Karpas-422 (cell line): ENCODE measurements around the gene PTTG1IP. TPM values are rescaled to one million over a fixed set of nuclear protein-coding genes. Genes with fewer than 3 reads are reported as not detected.

ENCODE experiments used
- DNase-seq: peaks from one replicate; pipeline ENCODE4 v3.0.0-alpha.2; 2015
- H2AFZ ChIP-seq: fragments of 200-600 bp; sonication (generic); 2 replicates; pipeline ENCODE4 v1.6.1; 2014; ENCODE audit warnings: antibody characterized with exemption, low read length, mixed read lengths
- H3K27ac ChIP-seq: fragments of 200-600 bp; sonication (generic); 2 replicates; pipeline ENCODE4 v1.5.1; 2014; ENCODE audit warnings: mild to moderate bottlenecking, low read length, moderate library complexity
- H3K27me3 ChIP-seq: fragments of 200-600 bp; sonication (generic); 2 replicates; pipeline ENCODE4 v1.6.1; 2014; ENCODE audit warnings: low read length, mixed read lengths
- H3K36me3 ChIP-seq: fragments of 200-600 bp; sonication (generic); 2 replicates; pipeline ENCODE4 v1.6.1; 2014; ENCODE audit warnings: low read length, mixed read lengths; ENCODE audit not compliant: insufficient read depth
- H3K4me1 ChIP-seq: fragments of 200-600 bp; sonication (generic); 2 replicates; pipeline ENCODE4 v1.6.1; 2014; ENCODE audit warnings: mild to moderate bottlenecking, low read length, mixed read lengths
- H3K4me2 ChIP-seq: fragments of 200-600 bp; sonication (generic); 2 replicates; pipeline ENCODE4 v1.6.1; 2014; ENCODE audit warnings: low read length, low read depth, mild to moderate bottlenecking; ENCODE audit not compliant: poor library complexity, severe bottlenecking
- H3K4me3 ChIP-seq: fragments of 200-600 bp; sonication (generic); 2 replicates; pipeline ENCODE4 v1.5.1; 2014; ENCODE audit warnings: mild to moderate bottlenecking, antibody characterized with exemption, low read length, mixed read lengths
- H3K79me2 ChIP-seq: fragments of 200-600 bp; sonication (generic); 2 replicates; pipeline ENCODE4 v1.6.1; 2014; ENCODE audit warnings: mild to moderate bottlenecking, low read length, mixed read lengths
- H3K9ac ChIP-seq: fragments of 200-600 bp; sonication (generic); 2 replicates; pipeline ENCODE4 v1.6.0; 2014; ENCODE audit warnings: low read length
- H3K9me2 ChIP-seq: fragments of 200-600 bp; sonication (generic), shearing (Covaris generic); replicated peaks from 2 replicates; pipeline ENCODE4 v1.6.0; 2014; ENCODE audit warnings: mild to moderate bottlenecking, low read length, moderate library complexity; ENCODE audit not compliant: insufficient read depth
- H3K9me3 ChIP-seq: fragments of 300-700, 200-600 bp; sonication (generic); 2 replicates; pipeline ENCODE4 v1.6.1; 2014; ENCODE audit warnings: low read length, mixed read lengths
- H4K20me1 ChIP-seq: fragments of 200-600 bp; sonication (generic); 2 replicates; pipeline ENCODE4 v1.6.1; 2014; ENCODE audit warnings: mild to moderate bottlenecking, antibody characterized with exemption, low read length, low read depth; ENCODE audit not compliant: insufficient read depth
- total RNA-seq: library from RNA; depleted of rRNA; stranded (reverse); fragments of >200 nt; shearing (Covaris generic); gene quantifications from 2 replicates; pipeline ENCODE4 v1.2.3, GENCODE V29; 2014; ENCODE audit warnings: low replicate concordance

The PTTG1IP gene
- total RNA-seq, 1 experiment from 2014 or later, result 44.7 TPM

DNA sequence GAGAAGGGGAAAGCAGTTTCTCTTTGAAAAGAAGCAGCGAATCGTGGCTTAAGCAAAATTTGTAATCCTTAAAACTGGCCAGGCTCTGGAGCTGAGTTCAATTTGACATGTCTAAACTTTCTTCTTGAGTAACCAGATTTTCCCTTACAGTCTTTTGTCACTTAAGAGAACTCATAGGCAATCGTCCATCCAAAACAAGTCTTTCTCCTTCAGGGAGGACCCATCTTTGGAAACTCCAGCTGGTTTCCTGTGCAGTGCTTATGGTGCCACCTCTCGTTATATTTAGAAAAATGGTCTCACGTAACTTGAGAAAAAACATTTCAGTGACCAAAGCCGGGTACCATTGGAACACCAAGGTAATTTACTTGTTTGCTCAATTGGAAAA lies 1.8 kb upstream of the PTTG1IP start:
- H3K4me1 ChIP-seq, result peaks cover 44% of the 10 kb centered on the region
- H3K27ac ChIP-seq, result no peak overlapping the region
- 0 out of 2 replicates have a peak overlapping the region, but pooled peaks have one; percentile 1 for H2AFZ ChIP-seq
- H3K9me3 ChIP-seq, result no peaks in the 10 kb centered on the region
- peak overlapping the region; percentile 93; the same call in 1 of the 2 replicates for H3K4me3 ChIP-seq
- peaks cover 28% of the 10 kb centered on the region for H4K20me1 ChIP-seq
- H3K36me3 ChIP-seq, result no peaks in the 10 kb centered on the region
- peaks cover 29% of the 10 kb centered on the region for H3K79me2 ChIP-seq
- no peaks in the 10 kb centered on the region for H3K27me3 ChIP-seq
- H3K9ac ChIP-seq, result peak overlapping the region; percentile 83
- peak; percentile 45 for DNase-seq
- no peaks in the 10 kb centered on the region for H3K9me2 ChIP-seq
- H3K4me2 ChIP-seq, result peak overlapping the region; percentile 100

DNA sequence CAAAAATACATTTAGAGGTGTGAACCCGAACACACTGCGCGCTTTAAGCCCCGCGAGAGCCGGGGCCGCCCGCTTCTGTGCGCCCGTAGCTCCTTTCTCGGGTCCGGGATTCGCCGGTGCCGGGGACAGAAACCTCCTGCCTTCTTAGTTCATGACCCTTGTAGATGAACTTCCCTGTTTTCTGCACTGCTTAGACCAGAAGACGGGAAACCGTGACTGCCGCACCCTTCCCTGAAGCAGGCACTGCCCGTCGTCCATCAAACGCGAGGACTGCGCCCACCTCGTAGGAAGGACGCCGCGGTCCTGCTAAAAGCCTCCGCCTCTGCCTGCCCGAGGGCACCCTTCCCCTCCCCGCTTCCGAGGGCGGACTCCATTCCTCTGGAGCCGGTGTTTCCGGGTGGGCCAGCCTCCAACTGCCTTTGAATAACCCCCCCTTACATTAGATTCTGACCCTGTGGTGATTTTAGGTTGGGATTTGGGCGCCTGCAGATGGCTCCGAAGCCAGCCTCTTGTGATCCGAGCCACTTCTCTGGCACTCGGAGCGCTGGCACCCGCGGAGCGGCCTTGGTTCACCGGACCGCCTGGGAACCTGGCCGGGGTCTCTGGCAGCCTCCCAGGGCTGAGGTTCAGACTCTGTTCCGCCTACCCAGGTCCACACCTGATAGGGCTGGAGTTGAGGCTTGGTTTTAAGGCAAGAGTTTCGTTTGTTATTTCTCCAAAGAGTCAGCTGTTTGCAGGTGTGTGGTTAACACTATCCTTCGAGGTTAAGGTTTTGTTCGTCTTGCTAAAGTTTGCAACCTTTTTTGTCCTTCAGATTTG lies 1.2 kb upstream of the PTTG1IP start:
- Histone ChIP-seq H3K4me2 (peak overlapping the region; percentile 100), H3K9me2 (no peaks in the 10 kb centered on the region), H3K4me3 (peak overlapping the region; percentile 93), H4K20me1 (peaks cover 33% of the 10 kb centered on the region), H3K9me3 (no peaks in the 10 kb centered on the region), H3K36me3 (no peaks in the 10 kb centered on the region), H3K27me3 (no peaks in the 10 kb centered on the region), H3K79me2 (peaks cover 34% of the 10 kb centered on the region), H3K27ac (no peak overlapping the region), H2AFZ (peak overlapping the region; percentile 88; the same call in 1 of the 2 replicates), H3K4me1 (peaks cover 43% of the 10 kb centered on the region), H3K9ac (peak overlapping the region; percentile 83)
- no peak for DNase-seq

DNA sequence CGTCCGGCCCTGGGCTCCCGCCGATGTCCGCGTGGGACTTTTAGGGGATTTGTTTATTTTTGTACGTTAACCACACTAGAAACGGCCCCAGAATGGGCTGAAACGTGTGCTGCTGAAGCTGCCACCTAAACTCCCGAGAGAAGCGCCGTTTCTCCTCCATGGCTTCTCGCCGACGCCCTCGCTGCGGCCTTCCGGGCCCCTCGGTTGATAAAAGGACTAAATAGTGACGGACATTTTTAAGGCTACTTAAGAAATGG lies 678 bp upstream of the PTTG1IP start:
- peak; percentile 69 for DNase-seq
- peaks cover 43% of the 10 kb centered on the region for H3K4me1 ChIP-seq
- H2AFZ ChIP-seq, result peak overlapping the region; percentile 88
- H3K4me3 ChIP-seq, result peak overlapping the region; percentile 93
- H3K9me2 ChIP-seq, result no peaks in the 10 kb centered on the region
- no peaks in the 10 kb centered on the region for H3K9me3 ChIP-seq
- H3K9ac ChIP-seq, result peak overlapping the region; percentile 83
- no peaks in the 10 kb centered on the region for H3K36me3 ChIP-seq
- peak overlapping the region; percentile 100 for H3K4me2 ChIP-seq
- peaks cover 35% of the 10 kb centered on the region for H4K20me1 ChIP-seq
- H3K27me3 ChIP-seq, result no peaks in the 10 kb centered on the region
- no peak overlapping the region for H3K27ac ChIP-seq
- H3K79me2 ChIP-seq, result peaks cover 40% of the 10 kb centered on the region

DNA sequence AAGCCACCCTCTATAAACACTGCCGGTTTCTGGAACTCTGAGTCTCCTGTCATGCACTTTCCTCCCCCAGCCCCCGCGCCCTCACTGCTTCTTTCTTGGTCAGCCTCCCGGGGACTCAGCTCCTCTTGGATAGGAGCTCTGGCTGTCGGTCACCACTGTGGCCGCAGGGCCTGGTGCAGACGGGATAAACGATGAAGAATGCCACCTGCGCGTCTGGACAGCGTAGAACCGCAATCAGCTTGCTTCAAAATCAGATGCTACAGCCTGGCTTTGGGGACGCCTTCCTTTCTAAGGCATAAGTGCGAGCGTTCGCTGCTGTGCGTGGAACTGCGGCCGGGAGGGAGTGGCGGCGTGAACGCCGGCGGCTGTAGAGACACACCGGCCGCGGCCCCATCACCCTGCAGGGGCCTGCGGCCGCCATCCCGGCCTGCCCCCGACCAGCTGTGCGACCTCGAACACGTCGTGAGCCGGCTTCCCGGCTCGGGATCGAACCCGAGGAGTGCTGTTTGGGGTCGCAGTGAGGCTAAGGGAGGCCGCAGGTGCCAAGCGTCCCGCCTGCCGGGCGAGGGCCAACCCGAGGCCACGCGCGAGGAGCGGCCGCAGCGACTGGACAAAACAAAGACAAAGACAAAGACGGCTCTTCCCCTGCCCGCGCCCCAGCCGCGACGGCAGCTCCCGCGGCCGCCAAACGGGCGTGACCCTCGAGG lies 688 bp downstream of the PTTG1IP start:
- Histone ChIP-seq H3K27ac (no peak overlapping the region), H3K9me3 (no peaks in the 10 kb centered on the region), H3K4me1 (peaks cover 38% of the 10 kb centered on the region), H3K79me2 (peaks cover 53% of the 10 kb centered on the region), H3K4me3 (peak overlapping the region; percentile 93), H3K27me3 (no peaks in the 10 kb centered on the region), H3K4me2 (peak overlapping the region; percentile 100), H2AFZ (no peak overlapping the region), H3K9me2 (no peaks in the 10 kb centered on the region), H4K20me1 (peaks cover 43% of the 10 kb centered on the region), H3K9ac (peak overlapping the region; percentile 83), H3K36me3 (no peaks in the 10 kb centered on the region)
- DNase-seq, result no peak

DNA sequence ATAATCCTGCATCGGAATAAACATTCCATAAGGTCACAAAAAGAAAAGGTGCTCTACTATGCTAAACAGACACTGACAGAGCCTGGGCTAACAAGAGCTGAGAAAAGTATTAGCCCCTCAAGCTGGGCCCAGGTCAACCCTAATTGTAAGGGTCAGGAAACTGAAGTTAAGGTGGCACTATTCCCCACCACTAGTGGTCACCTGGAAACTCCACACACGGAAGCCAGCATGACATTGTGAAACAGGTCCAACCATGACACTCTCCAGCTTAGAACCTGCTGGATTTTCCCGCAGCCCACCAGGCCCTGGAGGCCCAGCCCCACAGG lies 1.2 kb downstream of the PTTG1IP start:
- no peak for DNase-seq
- Histone ChIP-seq H3K27ac (no peak overlapping the region), H4K20me1 (peaks cover 47% of the 10 kb centered on the region), H3K4me3 (peak overlapping the region; percentile 93), H3K4me1 (peaks cover 41% of the 10 kb centered on the region), H2AFZ (no peak overlapping the region), H3K9ac (peak overlapping the region; percentile 83), H3K9me2 (no peaks in the 10 kb centered on the region), H3K4me2 (peak overlapping the region; percentile 100), H3K36me3 (no peaks in the 10 kb centered on the region), H3K9me3 (no peaks in the 10 kb centered on the region), H3K79me2 (peaks cover 59% of the 10 kb centered on the region), H3K27me3 (no peaks in the 10 kb centered on the region)

DNA sequence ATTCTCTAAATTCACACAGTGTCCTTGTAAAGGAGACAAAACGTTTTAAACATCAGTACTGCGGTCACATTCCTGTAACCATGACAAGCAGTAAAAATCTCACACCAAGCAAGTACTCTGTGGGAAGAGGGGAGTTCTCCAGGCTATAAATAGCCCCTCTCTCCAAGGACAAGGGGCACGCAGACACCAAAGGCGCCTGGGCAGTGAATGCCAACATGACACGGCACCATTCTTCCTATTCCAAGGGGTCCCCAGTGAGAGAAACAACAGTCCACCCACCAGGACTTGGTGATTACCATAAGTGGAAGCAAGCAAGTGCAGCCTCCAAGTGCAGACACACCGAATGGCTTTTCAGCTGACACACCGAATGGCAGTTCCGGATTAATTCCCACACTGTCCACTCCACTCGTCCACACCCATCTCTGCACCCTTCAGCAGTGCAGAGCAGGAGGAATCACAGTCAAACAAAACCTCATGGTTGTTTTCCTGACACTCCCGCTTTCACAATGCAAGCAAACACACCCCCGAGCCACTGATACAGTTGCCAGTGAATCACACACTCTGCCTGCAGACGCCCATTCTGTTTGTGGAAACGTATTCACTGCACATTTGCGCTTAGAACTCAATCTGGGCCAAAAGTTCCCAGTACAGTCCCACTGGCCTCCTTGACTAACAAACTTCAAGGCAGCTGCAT lies 1.8 kb downstream of the PTTG1IP start:
- H2AFZ ChIP-seq, result no peak overlapping the region
- no peak overlapping the region for H3K27ac ChIP-seq
- H3K4me3 ChIP-seq, result peak overlapping the region; percentile 93
- no peaks in the 10 kb centered on the region for H3K9me3 ChIP-seq
- H3K36me3 ChIP-seq, result no peaks in the 10 kb centered on the region
- H3K79me2 ChIP-seq, result peaks cover 64% of the 10 kb centered on the region
- H3K9ac ChIP-seq, result peak overlapping the region; percentile 83
- H3K27me3 ChIP-seq, result no peaks in the 10 kb centered on the region
- peaks cover 47% of the 10 kb centered on the region for H3K4me1 ChIP-seq
- H4K20me1 ChIP-seq, result peaks cover 52% of the 10 kb centered on the region
- H3K9me2 ChIP-seq, result no peaks in the 10 kb centered on the region
- DNase-seq, result no peak
- H3K4me2 ChIP-seq, result peak overlapping the region; percentile 100

DNA sequence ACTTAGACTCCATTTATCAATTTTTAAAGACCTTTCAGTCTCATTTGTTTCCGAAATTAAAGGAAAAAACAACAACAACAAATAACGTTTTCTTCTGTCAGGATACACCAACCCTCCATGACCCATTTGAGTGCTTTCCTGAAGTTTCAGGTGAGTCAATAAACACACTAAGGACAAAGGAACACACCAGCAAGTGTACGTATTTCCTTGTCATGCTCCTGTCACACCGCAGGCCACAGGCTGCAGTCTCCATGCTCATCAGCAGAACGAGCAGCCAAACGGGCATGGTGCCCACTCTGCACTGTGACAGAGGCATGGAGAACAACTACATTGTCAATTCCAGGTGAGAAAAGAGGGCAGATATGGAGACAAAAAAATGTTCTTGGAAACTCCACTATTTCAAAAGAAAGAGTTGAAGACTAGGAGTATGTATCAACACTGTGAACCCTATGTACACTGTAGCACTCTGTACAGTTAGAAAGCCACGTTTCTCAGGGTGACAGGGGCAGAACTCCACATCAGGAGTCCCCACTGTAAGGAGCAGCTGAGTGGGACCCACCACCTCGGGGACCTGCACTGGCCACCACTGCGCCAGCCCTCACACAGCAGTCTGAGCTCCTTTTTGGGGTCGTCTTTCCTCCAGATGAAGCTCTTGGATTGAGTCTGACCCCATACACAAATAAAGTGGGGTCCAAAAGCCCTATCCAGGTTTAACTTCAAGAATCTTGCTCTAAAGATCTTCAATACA lies 2.6 kb downstream of the PTTG1IP start:
- no peak overlapping the region for H2AFZ ChIP-seq
- peaks cover 59% of the 10 kb centered on the region for H4K20me1 ChIP-seq
- H3K79me2 ChIP-seq, result peaks cover 72% of the 10 kb centered on the region
- H3K4me3 ChIP-seq, result no peak overlapping the region
- no peaks in the 10 kb centered on the region for H3K36me3 ChIP-seq
- no peaks in the 10 kb centered on the region for H3K9me3 ChIP-seq
- no peaks in the 10 kb centered on the region for H3K27me3 ChIP-seq
- H3K4me1 ChIP-seq, result peaks cover 55% of the 10 kb centered on the region
- H3K9ac ChIP-seq, result no peak overlapping the region
- H3K9me2 ChIP-seq, result no peaks in the 10 kb centered on the region
- no peak overlapping the region for H3K4me2 ChIP-seq
- H3K27ac ChIP-seq, result no peak overlapping the region
- no peak for DNase-seq
